ENCODE data around the gene WDPCP.
"Not testable (repeated sequence)": the region's sequence is repeated elsewhere in the genome, so short reads cannot be mapped to it uniquely, and the experiment has no call there.

The WDPCP gene

DNA sequence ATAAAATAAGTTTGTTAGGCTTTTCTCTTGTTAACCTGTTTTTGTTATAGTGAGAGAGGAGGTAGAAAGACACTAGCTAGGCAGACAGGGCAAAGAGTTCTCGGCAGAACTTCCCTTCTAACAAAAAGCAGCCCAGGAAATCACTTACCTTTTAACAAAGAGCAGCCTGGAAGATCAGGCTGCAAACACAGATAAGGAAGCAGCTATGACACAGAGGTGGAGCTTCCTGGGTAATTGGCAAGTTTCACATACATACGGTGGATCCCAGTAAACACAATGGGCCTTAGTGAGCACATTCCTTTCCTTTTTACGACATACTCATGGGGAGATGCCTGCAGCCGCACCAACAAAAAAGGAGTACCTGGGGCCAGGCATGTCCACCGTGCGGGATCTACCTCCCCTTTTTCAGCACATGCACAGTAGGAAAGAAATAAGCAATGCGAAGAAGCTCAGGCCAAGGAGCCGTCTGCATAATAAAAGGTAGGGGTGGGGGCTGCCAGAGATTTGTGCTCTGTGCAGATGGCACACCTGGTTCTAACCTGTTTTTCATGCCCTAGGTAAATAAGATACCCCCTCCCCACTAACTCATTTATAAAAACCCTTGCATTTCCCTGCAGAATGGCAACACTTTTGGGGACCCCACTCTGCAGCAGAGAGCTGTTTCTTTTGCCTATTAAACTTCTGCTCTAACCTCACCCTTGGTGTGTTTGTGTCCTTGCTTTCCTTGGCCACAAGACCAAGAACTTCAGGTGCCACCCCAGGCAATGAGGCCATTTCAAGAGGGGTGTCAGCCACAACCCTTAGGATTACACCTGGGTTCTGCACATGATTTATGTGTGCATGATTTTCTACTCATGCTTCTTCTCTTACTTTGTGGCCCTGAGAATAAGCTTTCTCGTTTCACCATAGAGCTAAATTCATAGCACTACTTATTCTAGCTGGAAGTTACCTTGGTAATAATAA, 27.0 kb upstream of the WDPCP start:
- Histone ChIP-seq H3K9ac (ENCODE audit: insufficient read length) (no peak overlapping the region), H3K27ac (no peak overlapping the region), H3K9me3 (ENCODE audit: low read depth, low read length) (no peaks in the 10 kb centered on the region), H3K4me3 (no peak overlapping the region), H3K36me3 (ENCODE audit: insufficient read depth, low read length) (no peaks in the 10 kb centered on the region)
- no peak for TF ChIP-seq EZH2 (IDR thresholded peaks at IDR 0.05)
- no peak for DNase-seq (ENCODE audit: low read depth, low spot score)

DNA sequence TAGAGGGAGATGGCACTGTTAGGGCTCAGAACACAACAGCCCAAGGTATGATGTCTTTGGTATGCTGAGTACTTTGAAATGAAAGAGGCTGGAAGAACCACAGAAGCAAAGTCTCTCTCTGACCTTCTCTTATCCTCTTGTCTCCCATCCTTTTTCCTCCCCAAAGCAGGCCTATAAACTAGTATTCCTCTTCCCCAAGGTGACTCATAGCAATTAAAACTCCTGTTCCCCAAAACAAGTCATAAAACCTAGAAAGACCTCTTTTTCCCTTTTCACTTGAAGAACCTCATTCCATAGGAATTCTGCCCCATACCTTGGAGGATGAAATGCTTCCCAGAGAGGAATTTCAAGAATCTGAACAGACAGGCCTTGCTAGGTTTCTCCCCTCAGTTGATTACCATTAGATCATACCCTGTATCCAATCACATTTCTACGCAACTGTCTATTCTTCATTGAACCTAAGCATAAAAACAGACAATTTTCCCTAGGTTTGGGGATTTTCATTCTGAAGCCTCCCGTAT, 26.2 kb upstream of the WDPCP start:
- TF ChIP-seq FOXP2 (optimal IDR thresholded peaks at IDR 0.05; ENCODE audit: control extremely low read depth, extremely low read length, insufficient read depth), result no peak
- no peak for TF ChIP-seq EZH2 (IDR thresholded peaks at IDR 0.05)
- TF ChIP-seq POLR2AphosphoS5 (IDR thresholded peaks at IDR 0.05; ENCODE audit: borderline replicate concordance, low read depth, low read length), result no peak
- Histone ChIP-seq H3K4me3 (no peak overlapping the region), H3K9me3 (ENCODE audit: low read depth, low read length) (no peaks in the 10 kb centered on the region), H3K27ac (no peak overlapping the region), H3K9ac (ENCODE audit: insufficient read length) (no peak overlapping the region), H3K36me3 (ENCODE audit: insufficient read depth, low read length) (no peaks in the 10 kb centered on the region)
- DNase-seq (ENCODE audit: low read depth, low spot score), result no peak

DNA sequence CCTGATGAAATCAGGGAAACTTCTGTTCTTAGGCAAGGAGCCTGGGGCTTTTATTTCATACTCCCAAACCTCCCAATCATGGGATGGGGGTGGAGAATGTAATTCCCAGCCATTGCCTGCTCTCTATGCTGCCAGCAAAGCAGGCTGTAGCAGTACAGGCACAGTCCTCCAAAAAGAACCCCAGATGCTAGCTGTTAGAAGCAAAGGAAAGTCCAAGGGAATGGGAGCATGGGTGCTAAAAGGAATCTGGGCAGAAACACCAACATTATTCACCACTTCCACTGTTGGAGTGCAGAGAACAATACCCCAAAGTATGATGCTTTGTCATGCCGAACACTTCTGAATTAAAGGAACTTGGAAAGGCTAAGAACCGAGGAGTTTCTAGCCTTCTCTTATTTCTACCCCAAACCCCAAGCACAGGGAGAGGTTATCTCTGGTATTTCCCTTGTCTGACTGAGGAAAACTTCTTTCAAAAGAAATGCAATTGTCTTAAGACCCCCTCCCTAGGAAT, 25.2 kb upstream of the WDPCP start:
- Histone ChIP-seq H3K9me3 (ENCODE audit: low read depth, low read length) (no peaks in the 10 kb centered on the region), H3K27ac (no peak overlapping the region), H3K4me3 (no peak overlapping the region), H3K9ac (ENCODE audit: insufficient read length) (no peak overlapping the region), H3K36me3 (ENCODE audit: insufficient read depth, low read length) (no peaks in the 10 kb centered on the region)
- TF ChIP-seq POLR2AphosphoS5 (IDR thresholded peaks at IDR 0.05; ENCODE audit: borderline replicate concordance, low read depth, low read length) (no peak), FOXP2 (optimal IDR thresholded peaks at IDR 0.05; ENCODE audit: control extremely low read depth, extremely low read length, insufficient read depth) (no peak), EZH2 (IDR thresholded peaks at IDR 0.05) (no peak)
- DNase-seq (ENCODE audit: low read depth, low spot score), result no peak

DNA sequence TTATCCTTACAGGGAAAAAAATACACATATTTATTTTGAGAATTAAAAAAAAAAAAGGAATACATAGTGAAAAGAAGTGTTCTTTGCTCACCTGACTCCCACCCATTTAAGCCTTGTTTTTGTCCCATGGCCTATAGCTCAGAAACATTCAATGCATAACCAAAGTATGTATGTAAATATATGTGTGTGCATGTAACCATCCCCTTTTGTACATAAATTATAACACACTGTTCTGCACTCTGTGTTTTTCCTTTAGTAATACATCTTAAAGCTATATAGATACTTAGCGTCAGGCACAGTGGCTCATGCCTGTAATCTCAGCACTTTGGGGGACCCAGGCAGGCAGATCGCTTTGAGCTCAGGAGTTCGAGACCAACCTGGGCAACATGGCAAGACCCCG, 22.2 kb upstream of the WDPCP start:
- Histone ChIP-seq H3K9ac (ENCODE audit: insufficient read length) (no peak overlapping the region), H3K4me3 (no peak overlapping the region), H3K36me3 (ENCODE audit: insufficient read depth, low read length) (peaks cover 18% of the 10 kb centered on the region), H3K9me3 (ENCODE audit: low read depth, low read length) (no peaks in the 10 kb centered on the region), H3K27ac (no peak overlapping the region)
- no peak for TF ChIP-seq POLR2AphosphoS5 (IDR thresholded peaks at IDR 0.05; ENCODE audit: borderline replicate concordance, low read depth, low read length)
- TF ChIP-seq FOXP2 (optimal IDR thresholded peaks at IDR 0.05; ENCODE audit: control extremely low read depth, extremely low read length, insufficient read depth), result no peak
- no peak for DNase-seq (ENCODE audit: low read depth, low spot score)

DNA sequence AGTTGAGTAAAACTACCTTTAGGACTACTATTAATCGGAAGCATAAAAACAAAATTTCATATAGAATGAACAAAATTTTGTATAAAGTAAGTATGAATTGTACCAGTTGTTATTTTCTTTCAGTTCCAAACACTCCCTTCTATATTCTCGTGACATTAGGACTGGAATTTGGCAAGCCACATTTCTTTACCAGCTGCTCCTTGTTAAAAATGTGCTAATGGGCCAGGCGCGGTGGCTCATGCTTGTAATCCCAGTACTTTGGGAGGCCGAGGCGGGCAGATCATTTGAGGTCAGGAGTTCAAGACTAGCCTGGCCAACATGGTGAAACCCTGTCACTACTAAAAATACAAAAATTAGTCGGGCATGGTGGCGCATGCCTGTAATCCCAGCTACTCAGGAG, 20.6 kb upstream of the WDPCP start:
- not testable (repeated sequence) for H3K27ac ChIP-seq; DNase-seq (ENCODE audit: low read depth, low spot score); H3K9me3 ChIP-seq (ENCODE audit: low read depth, low read length); H3K9ac ChIP-seq (ENCODE audit: insufficient read length); H3K4me3 ChIP-seq
- H3K36me3 ChIP-seq (ENCODE audit: insufficient read depth, low read length), result peaks cover 32% of the 10 kb centered on the region

DNA sequence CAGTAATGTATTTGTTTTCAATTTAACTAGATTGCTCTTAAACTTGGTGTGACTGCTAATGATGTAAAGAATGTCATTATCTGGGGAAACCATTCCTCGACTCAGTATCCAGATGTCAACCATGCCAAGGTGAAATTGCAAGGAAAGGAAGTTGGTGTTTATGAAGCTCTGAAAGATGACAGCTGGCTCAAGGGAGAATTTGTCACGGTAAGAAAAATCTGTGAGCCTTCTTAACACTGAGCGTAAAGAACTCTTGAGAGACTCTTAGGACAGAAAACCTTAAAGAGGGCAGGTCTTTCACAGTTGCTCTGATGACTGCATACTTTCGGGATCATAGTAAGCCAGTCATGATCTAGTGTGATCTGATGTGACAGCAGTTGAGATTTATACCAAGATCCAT, 16.4 kb upstream of the WDPCP start:
- Histone ChIP-seq H3K9me3 (ENCODE audit: low read depth, low read length) (no peaks in the 10 kb centered on the region), H3K9ac (ENCODE audit: insufficient read length) (no peak overlapping the region), H3K27ac (no peak overlapping the region), H3K4me3 (no peak overlapping the region), H3K36me3 (ENCODE audit: insufficient read depth, low read length) (peaks cover 69% of the 10 kb centered on the region)
- TF ChIP-seq FOXP2 (optimal IDR thresholded peaks at IDR 0.05; ENCODE audit: control extremely low read depth, extremely low read length, insufficient read depth) (no peak), POLR2AphosphoS5 (IDR thresholded peaks at IDR 0.05; ENCODE audit: borderline replicate concordance, low read depth, low read length) (no peak), EZH2 (IDR thresholded peaks at IDR 0.05) (no peak)
- no peak for DNase-seq (ENCODE audit: low read depth, low spot score)

DNA sequence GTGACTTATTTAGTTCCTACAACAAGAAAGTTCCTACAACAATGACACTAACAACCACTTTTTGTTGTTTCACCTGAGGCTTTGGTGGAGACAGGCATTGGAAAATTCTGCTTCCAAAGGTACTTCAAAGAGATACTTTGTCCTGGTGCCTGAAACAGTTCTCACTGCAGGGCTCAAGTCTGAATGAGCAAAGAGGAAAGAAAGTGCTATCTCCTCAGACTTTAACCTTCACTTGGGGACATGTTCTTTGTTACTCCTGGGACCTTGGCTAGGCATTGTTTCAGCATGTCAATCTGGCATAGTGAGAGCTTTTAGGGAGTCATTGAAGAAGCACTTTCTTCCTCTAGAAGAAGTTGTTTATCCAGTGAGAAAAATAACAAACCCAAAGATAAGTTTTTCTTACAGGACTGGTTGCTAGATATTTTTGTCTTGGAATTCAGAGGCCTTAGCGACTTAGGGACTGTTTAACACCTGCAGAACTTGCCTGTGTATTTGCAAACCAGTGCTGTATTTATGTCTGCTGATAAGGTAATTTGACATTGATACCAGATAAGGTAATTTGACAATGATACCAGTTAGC, 12.7 kb upstream of the WDPCP start:
- DNase-seq (ENCODE audit: low read depth, low spot score), result no peak
- Histone ChIP-seq H3K27ac (no peak overlapping the region), H3K36me3 (ENCODE audit: insufficient read depth, low read length) (peaks cover 75% of the 10 kb centered on the region), H3K9me3 (ENCODE audit: low read depth, low read length) (no peaks in the 10 kb centered on the region), H3K4me3 (no peak overlapping the region), H3K9ac (ENCODE audit: insufficient read length) (no peak overlapping the region)
- TF ChIP-seq EZH2 (IDR thresholded peaks at IDR 0.05) (no peak), FOXP2 (optimal IDR thresholded peaks at IDR 0.05; ENCODE audit: control extremely low read depth, extremely low read length, insufficient read depth) (no peak), POLR2AphosphoS5 (IDR thresholded peaks at IDR 0.05; ENCODE audit: borderline replicate concordance, low read depth, low read length) (no peak)

DNA sequence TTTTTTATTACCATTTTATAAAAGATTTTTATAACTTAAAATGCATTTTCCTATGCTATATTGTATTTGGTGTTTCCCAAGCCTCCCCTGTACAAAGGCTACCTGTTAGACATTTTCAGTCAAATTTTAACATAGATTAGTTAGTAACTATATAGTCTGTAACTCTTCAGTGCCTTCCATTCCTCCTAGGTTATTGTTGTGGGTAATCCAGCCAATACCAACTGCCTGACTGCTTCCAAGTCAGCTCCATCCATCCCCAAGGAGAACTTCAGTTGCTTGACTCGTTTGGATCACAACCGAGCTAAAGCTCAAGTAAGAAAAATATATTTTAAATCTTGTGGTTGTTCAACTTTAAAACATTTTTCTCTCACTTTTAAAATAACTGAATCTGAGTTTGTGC, 10.7 kb upstream of the WDPCP start:
- Histone ChIP-seq H3K9me3 (ENCODE audit: low read depth, low read length) (no peaks in the 10 kb centered on the region), H3K4me3 (no peak overlapping the region), H3K36me3 (ENCODE audit: insufficient read depth, low read length) (peaks cover 77% of the 10 kb centered on the region), H3K27ac (no peak overlapping the region), H3K9ac (ENCODE audit: insufficient read length) (no peak overlapping the region)
- no peak for DNase-seq (ENCODE audit: low read depth, low spot score)
- TF ChIP-seq EZH2 (IDR thresholded peaks at IDR 0.05), result no peak
- TF ChIP-seq POLR2AphosphoS5 (IDR thresholded peaks at IDR 0.05; ENCODE audit: borderline replicate concordance, low read depth, low read length), result no peak
- no peak for TF ChIP-seq FOXP2 (optimal IDR thresholded peaks at IDR 0.05; ENCODE audit: control extremely low read depth, extremely low read length, insufficient read depth)

Data from SK-N-MC (cell line).